GM10847 (cell line): ENCODE results near the gene GPC6.

ENCODE experiments used
- POLR2A ChIP-seq: IDR thresholded peaks from 2 replicates; pipeline ENCODE4 v1.6.1; 2011; ENCODE audit not compliant: insufficient read length; ENCODE audit errors: extremely low read depth

The GPC6 gene

GRCh38 chr13:94317063-94317491 lies 1090.5 kb downstream of the GPC6 start:
- TF ChIP-seq POLR2A: no peak

GRCh38 chr13:94318418-94318817 lies 1091.8 kb downstream of the GPC6 start:
- TF ChIP-seq POLR2A: no peak

- TF ChIP-seq POLR2A: no peak
Observed at GRCh38 chr13:94319501-94319900, 1092.9 kb downstream of the GPC6 start.

- TF ChIP-seq POLR2A: no peak
Observed at GRCh38 chr13:94322925-94323763, 1096.5 kb downstream of the GPC6 start.

- TF ChIP-seq POLR2A: no peak
Observed at GRCh38 chr13:94323764-94324758, 1097.5 kb downstream of the GPC6 start.

GRCh38 chr13:94324767-94325540 lies 1098.3 kb downstream of the GPC6 start:
- no peak for TF ChIP-seq POLR2A

GRCh38 chr13:94325650-94326049 lies 1099.0 kb downstream of the GPC6 start:
- TF ChIP-seq POLR2A: no peak

GRCh38 chr13:94327318-94327717 lies 1100.7 kb downstream of the GPC6 start:
- TF ChIP-seq POLR2A: no peak

GRCh38 chr13:94328381-94329041 lies 1101.9 kb downstream of the GPC6 start:
- no peak for TF ChIP-seq POLR2A

GRCh38 chr13:94329277-94329676 lies 1102.7 kb downstream of the GPC6 start:
- no peak for TF ChIP-seq POLR2A

GRCh38 chr13:94329754-94330551 lies 1103.3 kb downstream of the GPC6 start:
- no peak for TF ChIP-seq POLR2A

- TF ChIP-seq POLR2A: no peak
Observed at GRCh38 chr13:94330552-94331071, 1104.0 kb downstream of the GPC6 start.

- no peak for TF ChIP-seq POLR2A
Observed at GRCh38 chr13:94331281-94331680, 1104.7 kb downstream of the GPC6 start.

- no peak for TF ChIP-seq POLR2A
Observed at GRCh38 chr13:94332359-94333096, 1105.9 kb downstream of the GPC6 start.
